A549 (cell line): Measurements from ENCODE around the gene DOK6. TPM values are rescaled to one million over a fixed set of nuclear protein-coding genes. Genes with fewer than 3 reads are reported as not detected.

Experiments used
- ATAC-seq, 2 experiments: fragments of 200-7000 bp in 1 of 2; fragments of >200 bp in 1 of 2; cut with Nextera tagmentation in 1 of 2; cut with Tn5 transposase in 1 of 2; 3 replicates each; pipeline versions ENCODE4 v1.8.0 to v1.9.1; 2018 to 2020; ENCODE audit warnings: mild to moderate bottlenecking in 1 of 2, moderate library complexity in 1 of 2
- CTCF ChIA-PET: fragments of 300-600 bp; sonication (Branson Sonifier 250); formaldehyde crosslinking; extraction: SDS; loops from one replicate; lab custom pipeline; 2021; ENCODE audit warnings: antibody characterized with exemption, inconsistent platforms; lab: Yijun Ruan, JAX
- POLR2A ChIA-PET: fragments of 350-600 bp; formaldehyde crosslinking; extraction: SDS; loops from one replicate; lab custom pipeline; 2021; ENCODE audit warnings: antibody characterized with exemption, inconsistent platforms; lab: Yijun Ruan, JAX
- DNase-seq, 2 experiments: peaks; one replicate each; pipeline versions ENCODE4 v3.0.0 to v3.0.0-alpha.2; 2011 to 2016; ENCODE audit warnings: low read depth in 1 of 2, low spot score in 1 of 2
- FAIRE-seq: peaks from 2 replicates; lab custom pipeline; 2011; peaks lifted over from hg19 to GRCh38; lab: Jason Lieb, UNC
- H3K27ac ChIP-seq, 2 experiments: fragments of >200 bp; sonication (Bioruptor Twin); formaldehyde crosslinking; 3 replicates each; pipeline ENCODE4 v1.5.1; 2016 to 2017
- H3K4me1 ChIP-seq: fragments of >200 bp; sonication (Bioruptor Twin); formaldehyde crosslinking; 3 replicates; pipeline ENCODE4 v1.6.1; 2016
- H3K4me2 ChIP-seq: fragments of >200 bp; sonication (Bioruptor Twin); formaldehyde crosslinking; 3 replicates; pipeline ENCODE4 v1.6.1; 2016
- H3K4me3 ChIP-seq: fragments of >200 bp; sonication (Bioruptor Twin); formaldehyde crosslinking; 3 replicates; pipeline ENCODE4 v1.5.1; 2016
- H3K9me3 ChIP-seq: fragments of >200 bp; sonication (Bioruptor Twin); formaldehyde crosslinking; 3 replicates; pipeline ENCODE4 v1.6.1; 2016
- CBX2 ChIP-seq: fragments of 200-600 bp; sonication (generic); IDR thresholded peaks from 2 replicates; pipeline ENCODE4 v1.6.1; 2016; ENCODE audit warnings: low read depth, mild to moderate bottlenecking, borderline replicate concordance
- CEBPB ChIP-seq, 2 experiments: fragments of >200 bp in 1 of 2; sonication (Bioruptor Twin) in 1 of 2; formaldehyde crosslinking in 1 of 2; IDR thresholded peaks; 2 replicates each; pipeline ENCODE4 v1.6.1; 2012 to 2016
- CHD4 ChIP-seq: fragments of 200-600 bp; sonication (generic); IDR thresholded peaks from 2 replicates; pipeline ENCODE4 v1.6.1; 2016; ENCODE audit warnings: antibody characterized with exemption, mild to moderate bottlenecking, borderline replicate concordance
- FOSB ChIP-seq: fragments of 250-450 bp; sonication (Bioruptor Pico); IDR thresholded peaks from 2 replicates; pipeline ENCODE4 v1.5.0; 2020; ENCODE audit warnings: mild to moderate bottlenecking, moderate library complexity
- FOXS1 ChIP-seq: fragments of 250-450 bp; sonication (Bioruptor Pico); IDR thresholded peaks from 2 replicates; pipeline ENCODE4 v1.5.0; 2020; ENCODE audit warnings: mild to moderate bottlenecking, moderate library complexity
- GATA3 ChIP-seq: IDR thresholded peaks from 2 replicates; pipeline ENCODE4 v1.6.1; 2012; ENCODE audit warnings: borderline replicate concordance
- HEYL ChIP-seq: fragments of 250-450 bp; sonication (Bioruptor Pico); IDR thresholded peaks from 2 replicates; pipeline ENCODE4 v1.8.0; 2021; ENCODE audit warnings: mild to moderate bottlenecking, moderate library complexity
- HOXA7 ChIP-seq: fragments of 250-450 bp; sonication (Bioruptor Pico); IDR thresholded peaks from 2 replicates; pipeline ENCODE4 v1.5.0; 2020; ENCODE audit warnings: mild to moderate bottlenecking, moderate library complexity
- HOXB13 ChIP-seq: fragments of 250-450 bp; sonication (Bioruptor Pico); IDR thresholded peaks from 2 replicates; pipeline ENCODE4 v1.5.0; 2020; ENCODE audit warnings: low read depth, mild to moderate bottlenecking, moderate library complexity
- HOXB5 ChIP-seq: fragments of 250-450 bp; sonication (Bioruptor Pico); IDR thresholded peaks from 2 replicates; pipeline ENCODE4 v1.5.0; 2020; ENCODE audit warnings: mild to moderate bottlenecking, moderate library complexity
- JUN ChIP-seq, 2 experiments: fragments of >200 bp; sonication (Bioruptor Twin); formaldehyde crosslinking; IDR thresholded peaks; 2 replicates in 1 of 2; 3 replicates in 1 of 2; pipeline ENCODE4 v1.6.1; 2016 to 2017
- KDM5A ChIP-seq: fragments of 200-600 bp; sonication (generic); IDR thresholded peaks from 2 replicates; pipeline ENCODE4 v1.6.1; 2016; ENCODE audit warnings: antibody characterized with exemption, mild to moderate bottlenecking
- MAFK ChIP-seq: fragments of 450-650 bp; IDR thresholded peaks from 2 replicates; pipeline ENCODE4 v1.6.1; 2014; ENCODE audit not compliant: partially characterized antibody
- RCOR1 ChIP-seq: fragments of 150-350 bp; IDR thresholded peaks from 2 replicates; pipeline ENCODE4 v1.6.1; 2014; ENCODE audit warnings: antibody characterized with exemption, low read length, low read depth
- RNF2 ChIP-seq: fragments of 200-600 bp; sonication (generic); IDR thresholded peaks from 2 replicates; pipeline ENCODE4 v1.6.1; 2016; ENCODE audit warnings: low read depth, mild to moderate bottlenecking, antibody characterized with exemption, moderate library complexity, borderline replicate concordance
- SMC3 ChIP-seq: fragments of >200 bp; sonication (Bioruptor Twin); formaldehyde crosslinking; IDR thresholded peaks from 3 replicates; pipeline ENCODE4 v1.6.1; 2018; ENCODE audit warnings: inconsistent platforms
- ZC3H11A ChIP-seq: fragments of 450-650 bp; IDR thresholded peaks from 2 replicates; pipeline ENCODE4 v1.6.1; 2014; ENCODE audit warnings: antibody characterized with exemption, mild to moderate bottlenecking
- ZFP36 ChIP-seq: fragments of 450-650 bp; IDR thresholded peaks from 2 replicates; pipeline ENCODE4 v1.6.1; 2014; ENCODE audit warnings: borderline replicate concordance; ENCODE audit not compliant: partially characterized antibody
- WGBS: methylation state at CpG from one replicate; pipeline ENCODE4 v1.1.6; 2017; ENCODE audit errors: missing lambda C conversion rate; 5-methylcytosine and 5-hydroxymethylcytosine counted together
- polyA plus RNA-seq, 4 experiments: library from polyadenylated mRNA; depleted of rRNA in 3 of 4; stranded (reverse); fragments of >200 nt; fragmentation: RNase III in 1 of 4; extraction: RNeasy Plus Mini Kit Qiagen cat#74134 plus additional on column Dnase treatment in 1 of 4; gene quantifications; 2 replicates in 3 of 4; 3 replicates in 1 of 4; pipeline ENCODE4 v1.2.3, GENCODE V29; 2011 to 2017
- TF ChIP-seq, protein P1 (sequence below): fragments of >200 bp; sonication (Bioruptor Twin); formaldehyde crosslinking; IDR thresholded peaks from 2 replicates; pipeline ENCODE4 v1.6.1; 2016
- TF ChIP-seq, protein P2 (sequence below): fragments of 450-650 bp; IDR thresholded peaks from 2 replicates; pipeline ENCODE4 v1.6.1; 2014; ENCODE audit warnings: antibody characterized with exemption
- TF ChIP-seq, protein P3 (sequence below): fragments of 150-350 bp; IDR thresholded peaks from 2 replicates; pipeline ENCODE4 v1.6.1; 2014; ENCODE audit warnings: low read depth, mild to moderate bottlenecking, low read length
- TF ChIP-seq, protein P4 (sequence below): IDR thresholded peaks from 2 replicates; pipeline ENCODE4 v1.6.1; 2012
- TF ChIP-seq, protein P5 (sequence below): fragments of 250-450 bp; sonication (Bioruptor Pico); IDR thresholded peaks from 2 replicates; pipeline ENCODE4 v1.5.0; 2021; ENCODE audit warnings: mild to moderate bottlenecking, moderate library complexity, borderline replicate concordance
- TF ChIP-seq, protein P6 (sequence below): fragments of >200 bp; sonication (Bioruptor Twin); formaldehyde crosslinking; IDR thresholded peaks from 3 replicates; pipeline ENCODE4 v1.5.1; 2016
- TF ChIP-seq, protein P7 (sequence below): IDR thresholded peaks from 2 replicates; pipeline ENCODE4 v1.6.1; 2012; ENCODE audit warnings: low read depth, borderline replicate concordance

Gene DOK6
- polyA plus RNA-seq, 2 of the 4 experiments (the other 2 are of a cell fraction) = not detected

DNA sequence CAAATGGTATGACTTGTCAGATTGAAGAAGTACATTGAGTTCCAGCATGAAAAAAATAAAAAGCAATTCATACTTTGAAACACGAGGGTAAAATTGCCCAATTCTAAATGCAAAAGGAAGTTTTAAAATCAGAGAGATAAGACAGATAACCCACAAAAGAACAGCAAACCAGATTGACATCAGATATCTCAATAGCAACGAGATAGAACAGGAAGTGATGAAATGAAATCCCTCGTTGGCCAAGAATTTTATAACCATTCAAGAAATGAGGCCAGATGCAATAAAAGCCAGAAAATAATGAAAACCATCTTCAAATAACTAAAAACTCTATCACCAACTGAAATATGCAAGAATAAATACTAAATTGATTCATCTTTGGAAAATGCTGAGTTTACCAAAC is 374.1 kb downstream of the DOK6 start:
- ChIA-PET POLR2A (no interaction called here), CTCF (no interaction called here)
- no peak for ATAC-seq
- no peak for DNase-seq
- Histone ChIP-seq H3K9me3 (no peaks in the 10 kb centered on the region), H3K27ac (no peak overlapping the region), H3K4me2 (no peak overlapping the region), H3K4me3 (no peak overlapping the region), H3K4me1 (no peaks in the 10 kb centered on the region)
- TF ChIP-seq, protein P1, sequence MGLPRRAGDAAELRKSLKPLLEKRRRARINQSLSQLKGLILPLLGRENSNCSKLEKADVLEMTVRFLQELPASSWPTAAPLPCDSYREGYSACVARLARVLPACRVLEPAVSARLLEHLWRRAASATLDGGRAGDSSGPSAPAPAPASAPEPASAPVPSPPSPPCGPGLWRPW = no peak
- TF ChIP-seq CHD4 = no peak
- TF ChIP-seq HOXB13 = no peak
- TF ChIP-seq HEYL = no peak
- no peak for TF ChIP-seq GATA3
- no peak for TF ChIP-seq RNF2
- no peak for TF ChIP-seq JUN (IDR thresholded peaks at IDR 0.05)
- TF ChIP-seq FOXS1 = no peak
- TF ChIP-seq, protein P2, sequence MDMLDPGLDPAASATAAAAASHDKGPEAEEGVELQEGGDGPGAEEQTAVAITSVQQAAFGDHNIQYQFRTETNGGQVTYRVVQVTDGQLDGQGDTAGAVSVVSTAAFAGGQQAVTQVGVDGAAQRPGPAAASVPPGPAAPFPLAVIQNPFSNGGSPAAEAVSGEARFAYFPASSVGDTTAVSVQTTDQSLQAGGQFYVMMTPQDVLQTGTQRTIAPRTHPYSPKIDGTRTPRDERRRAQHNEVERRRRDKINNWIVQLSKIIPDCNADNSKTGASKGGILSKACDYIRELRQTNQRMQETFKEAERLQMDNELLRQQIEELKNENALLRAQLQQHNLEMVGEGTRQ = no peak
- TF ChIP-seq KDM5A = no peak
- TF ChIP-seq HOXA7 (CRISPR knock-in tag) = no peak
- no peak for TF ChIP-seq CBX2
- TF ChIP-seq, protein P3, sequence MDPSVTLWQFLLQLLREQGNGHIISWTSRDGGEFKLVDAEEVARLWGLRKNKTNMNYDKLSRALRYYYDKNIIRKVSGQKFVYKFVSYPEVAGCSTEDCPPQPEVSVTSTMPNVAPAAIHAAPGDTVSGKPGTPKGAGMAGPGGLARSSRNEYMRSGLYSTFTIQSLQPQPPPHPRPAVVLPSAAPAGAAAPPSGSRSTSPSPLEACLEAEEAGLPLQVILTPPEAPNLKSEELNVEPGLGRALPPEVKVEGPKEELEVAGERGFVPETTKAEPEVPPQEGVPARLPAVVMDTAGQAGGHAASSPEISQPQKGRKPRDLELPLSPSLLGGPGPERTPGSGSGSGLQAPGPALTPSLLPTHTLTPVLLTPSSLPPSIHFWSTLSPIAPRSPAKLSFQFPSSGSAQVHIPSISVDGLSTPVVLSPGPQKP = no peak
- TF ChIP-seq, protein P4, sequence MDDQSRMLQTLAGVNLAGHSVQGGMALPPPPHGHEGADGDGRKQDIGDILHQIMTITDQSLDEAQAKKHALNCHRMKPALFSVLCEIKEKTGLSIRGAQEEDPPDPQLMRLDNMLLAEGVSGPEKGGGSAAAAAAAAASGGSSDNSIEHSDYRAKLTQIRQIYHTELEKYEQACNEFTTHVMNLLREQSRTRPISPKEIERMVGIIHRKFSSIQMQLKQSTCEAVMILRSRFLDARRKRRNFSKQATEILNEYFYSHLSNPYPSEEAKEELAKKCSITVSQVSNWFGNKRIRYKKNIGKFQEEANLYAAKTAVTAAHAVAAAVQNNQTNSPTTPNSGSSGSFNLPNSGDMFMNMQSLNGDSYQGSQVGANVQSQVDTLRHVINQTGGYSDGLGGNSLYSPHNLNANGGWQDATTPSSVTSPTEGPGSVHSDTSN = no peak
- no peak for TF ChIP-seq FOSB (CRISPR knock-in tag)
- TF ChIP-seq RCOR1 = no peak
- no peak for TF ChIP-seq SMC3
- TF ChIP-seq, protein P5, sequence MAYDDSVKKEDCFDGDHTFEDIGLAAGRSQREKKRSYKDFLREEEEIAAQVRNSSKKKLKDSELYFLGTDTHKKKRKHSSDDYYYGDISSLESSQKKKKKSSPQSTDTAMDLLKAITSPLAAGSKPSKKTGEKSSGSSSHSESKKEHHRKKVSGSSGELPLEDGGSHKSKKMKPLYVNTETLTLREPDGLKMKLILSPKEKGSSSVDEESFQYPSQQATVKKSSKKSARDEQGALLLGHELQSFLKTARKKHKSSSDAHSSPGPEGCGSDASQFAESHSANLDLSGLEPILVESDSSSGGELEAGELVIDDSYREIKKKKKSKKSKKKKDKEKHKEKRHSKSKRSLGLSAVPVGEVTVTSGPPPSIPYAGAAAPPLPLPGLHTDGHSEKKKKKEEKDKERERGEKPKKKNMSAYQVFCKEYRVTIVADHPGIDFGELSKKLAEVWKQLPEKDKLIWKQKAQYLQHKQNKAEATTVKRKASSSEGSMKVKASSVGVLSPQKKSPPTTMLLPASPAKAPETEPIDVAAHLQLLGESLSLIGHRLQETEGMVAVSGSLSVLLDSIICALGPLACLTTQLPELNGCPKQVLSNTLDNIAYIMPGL (CRISPR knock-in tag) = no peak
- TF ChIP-seq ZFP36 = no peak
- no peak for TF ChIP-seq CEBPB (IDR thresholded peaks at IDR 0.05)
- 20% methylated on average over 3 of the region's 3 CpGs for WGBS
- no peak for FAIRE-seq

DNA sequence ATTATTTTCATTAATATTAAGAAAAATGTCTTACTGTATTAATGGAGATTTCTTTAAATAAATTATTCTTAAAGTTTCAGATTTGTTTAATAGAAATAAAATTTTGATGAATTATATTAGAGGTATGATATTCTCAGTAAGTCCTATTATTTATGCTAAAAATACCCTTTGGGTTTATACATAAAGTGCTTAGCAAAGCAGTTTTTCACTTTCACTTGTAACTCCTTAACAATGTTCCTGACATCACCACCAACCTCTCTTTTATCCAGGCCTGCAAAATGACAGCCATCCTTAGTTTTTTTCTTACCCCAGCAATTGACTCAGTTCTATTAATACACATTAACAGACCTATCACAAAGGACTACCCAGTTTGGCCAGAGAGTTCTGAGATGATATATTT is 376.6 kb downstream of the DOK6 start:
- FAIRE-seq (no peak), ATAC-seq (no peak), DNase-seq (no peak)
- no peak overlapping the region for H3K4me2 ChIP-seq
- no peaks in the 10 kb centered on the region for H3K9me3 ChIP-seq
- TF ChIP-seq MAFK = peak; percentile 80
- no peak for TF ChIP-seq ZC3H11A
- TF ChIP-seq, protein P6, sequence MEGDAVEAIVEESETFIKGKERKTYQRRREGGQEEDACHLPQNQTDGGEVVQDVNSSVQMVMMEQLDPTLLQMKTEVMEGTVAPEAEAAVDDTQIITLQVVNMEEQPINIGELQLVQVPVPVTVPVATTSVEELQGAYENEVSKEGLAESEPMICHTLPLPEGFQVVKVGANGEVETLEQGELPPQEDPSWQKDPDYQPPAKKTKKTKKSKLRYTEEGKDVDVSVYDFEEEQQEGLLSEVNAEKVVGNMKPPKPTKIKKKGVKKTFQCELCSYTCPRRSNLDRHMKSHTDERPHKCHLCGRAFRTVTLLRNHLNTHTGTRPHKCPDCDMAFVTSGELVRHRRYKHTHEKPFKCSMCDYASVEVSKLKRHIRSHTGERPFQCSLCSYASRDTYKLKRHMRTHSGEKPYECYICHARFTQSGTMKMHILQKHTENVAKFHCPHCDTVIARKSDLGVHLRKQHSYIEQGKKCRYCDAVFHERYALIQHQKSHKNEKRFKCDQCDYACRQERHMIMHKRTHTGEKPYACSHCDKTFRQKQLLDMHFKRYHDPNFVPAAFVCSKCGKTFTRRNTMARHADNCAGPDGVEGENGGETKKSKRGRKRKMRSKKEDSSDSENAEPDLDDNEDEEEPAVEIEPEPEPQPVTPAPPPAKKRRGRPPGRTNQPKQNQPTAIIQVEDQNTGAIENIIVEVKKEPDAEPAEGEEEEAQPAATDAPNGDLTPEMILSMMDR = no peak
- TF ChIP-seq, protein P7, sequence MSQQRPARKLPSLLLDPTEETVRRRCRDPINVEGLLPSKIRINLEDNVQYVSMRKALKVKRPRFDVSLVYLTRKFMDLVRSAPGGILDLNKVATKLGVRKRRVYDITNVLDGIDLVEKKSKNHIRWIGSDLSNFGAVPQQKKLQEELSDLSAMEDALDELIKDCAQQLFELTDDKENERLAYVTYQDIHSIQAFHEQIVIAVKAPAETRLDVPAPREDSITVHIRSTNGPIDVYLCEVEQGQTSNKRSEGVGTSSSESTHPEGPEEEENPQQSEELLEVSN = no peak
- TF ChIP-seq HOXB5 (CRISPR knock-in tag) = no peak
- H3K27ac ChIP-seq = no peak overlapping the region
- no peak overlapping the region for H3K4me3 ChIP-seq
- H3K4me1 ChIP-seq = no peaks in the 10 kb centered on the region
- ChIA-PET POLR2A (no interaction called here), CTCF (no interaction called here)
